ENCODE results near the gene DNMT3A. TPM values are rescaled to one million over a fixed set of nuclear protein-coding genes. Genes with fewer than 3 reads are reported as not detected.
A peak's percentile ranks its signal among the peaks of the same experiment; 100 is the strongest.

DNMT3A gene
- total RNA-seq, 4 donors from 2014 or later = 5.9 to 14.1 (median 8.0) TPM

GRCh38 chr2:25380586-25381375 lies 39.1 kb upstream of the DNMT3A start:
- in situ Hi-C loops (cut with MboI; ENCODE audit: low sequenced_read_pairs in 4 of 4) (no loop called here), intact Hi-C loops (cut with DNase I; ENCODE audit: low total_unique reads) (no loop called here)
- H3K36me3 ChIP-seq = no peaks in the 10 kb centered on the region
- DNase-seq (peak; percentile 56 to 74), ATAC-seq (peak; percentile 84 to 90)
- peak overlapping the region; percentile 56 to 79 (median 67) for H3K27ac ChIP-seq
- no peaks in the 10 kb centered on the region for H3K27me3 ChIP-seq
- no peak overlapping the region for H3K4me3 ChIP-seq
- TF ChIP-seq CTCF (IDR thresholded peaks at IDR 0.05 in 4 of 5, conservative IDR thresholded peaks at IDR 0.05 in 1 of 5) = no peak
- H3K4me1 ChIP-seq = peaks cover 32 to 43% of the 10 kb centered on the region in 2 donors
- no peaks in the 10 kb centered on the region for H3K9me3 ChIP-seq

DNA sequence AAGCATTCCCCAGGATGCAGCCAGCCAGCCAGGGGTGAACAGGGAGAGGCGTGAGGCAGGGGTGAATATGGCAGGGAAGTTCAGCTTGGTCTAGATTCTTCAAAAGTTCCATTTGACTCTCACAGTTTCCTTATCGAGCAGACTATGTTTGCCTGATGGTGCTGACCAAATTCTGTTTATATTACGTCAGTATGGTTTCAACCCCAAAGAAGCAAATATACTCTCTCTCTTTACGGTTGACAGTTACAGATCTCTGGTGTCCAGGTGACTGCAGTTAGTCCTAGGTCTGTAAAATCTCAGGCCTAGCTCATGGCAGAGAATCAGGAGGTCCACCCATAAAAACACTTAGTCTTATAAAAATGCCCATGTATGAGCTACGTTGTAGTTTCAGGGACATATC lies 38.3 kb upstream of the DNMT3A start:
- H3K4me1 ChIP-seq = peaks cover 32 to 43% of the 10 kb centered on the region in 2 donors
- no peaks in the 10 kb centered on the region for H3K9me3 ChIP-seq
- no peak for DNase-seq
- H3K27me3 ChIP-seq = no peaks in the 10 kb centered on the region
- in situ Hi-C loops (cut with MboI; ENCODE audit: low sequenced_read_pairs in 4 of 4) (no loop called here), intact Hi-C loops (cut with DNase I; ENCODE audit: low total_unique reads) (no loop called here)
- H3K27ac ChIP-seq = peak overlapping the region in 1 of 4 donors; percentile 52
- no peak for ATAC-seq
- TF ChIP-seq CTCF (IDR thresholded peaks at IDR 0.05 in 4 of 5, conservative IDR thresholded peaks at IDR 0.05 in 1 of 5) (no peak), POLR2A (IDR thresholded peaks at IDR 0.05) (no peak)
- H3K36me3 ChIP-seq = no peaks in the 10 kb centered on the region
- no peak overlapping the region for H3K4me3 ChIP-seq

GRCh38 chr2:25379535-25379934 lies 37.8 kb upstream of the DNMT3A start:
- no peak for ATAC-seq

DNA sequence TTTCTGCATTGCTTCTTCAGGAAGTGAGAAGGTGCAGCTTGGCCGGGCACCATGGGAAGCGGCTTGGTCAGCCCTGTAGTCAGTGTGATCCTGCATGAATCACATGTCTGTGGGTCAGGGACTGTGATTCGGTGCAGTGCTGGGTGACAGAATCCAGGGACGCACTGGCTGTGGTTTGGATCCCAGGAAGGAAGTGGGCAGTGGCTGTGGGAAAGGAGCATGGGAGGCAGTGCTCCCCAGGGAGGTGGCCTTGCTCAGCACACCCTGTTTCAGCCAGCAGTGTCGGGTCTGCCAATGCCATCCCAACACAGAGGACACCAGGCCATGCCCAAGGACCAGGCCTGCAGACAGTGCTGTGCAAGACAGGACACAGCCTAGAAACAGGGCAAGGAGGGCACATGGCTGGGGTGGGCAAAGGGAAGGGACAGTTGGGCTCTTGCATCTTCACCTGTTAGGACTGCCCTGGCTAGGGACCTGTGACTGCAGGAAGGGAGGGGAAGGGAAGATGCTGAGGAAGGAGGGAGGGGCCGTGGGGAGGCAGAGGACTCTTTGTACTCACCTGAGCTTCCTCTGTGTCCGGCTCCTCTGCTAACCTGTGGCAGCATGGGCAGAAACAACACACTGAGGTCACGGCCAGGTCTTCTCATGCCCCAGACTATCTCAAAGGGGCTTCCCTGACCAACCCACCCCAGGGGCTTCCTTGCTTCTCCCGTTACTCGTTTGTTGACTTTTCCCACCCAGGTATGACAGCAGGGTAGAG lies 37.2 kb upstream of the DNMT3A start:
- Histone ChIP-seq H3K36me3 (no peaks in the 10 kb centered on the region), H3K27ac (no peak overlapping the region), H3K27me3 (no peaks in the 10 kb centered on the region), H3K4me1 (peaks cover 32 to 43% of the 10 kb centered on the region in 2 donors), H3K9me3 (no peaks in the 10 kb centered on the region), H3K4me3 (no peak overlapping the region)
- TF ChIP-seq POLR2A (IDR thresholded peaks at IDR 0.05) (no peak), CTCF (IDR thresholded peaks at IDR 0.05 in 4 of 5, conservative IDR thresholded peaks at IDR 0.05 in 1 of 5) (no peak)
- intact Hi-C loops (cut with DNase I; ENCODE audit: low total_unique reads) = no loop called here
- ATAC-seq = no peak
- in situ Hi-C loops (cut with MboI; ENCODE audit: low sequenced_read_pairs in 4 of 4) = no loop called here
- no peak for DNase-seq

More at GRCh38 chr2:25379535-25379934, 37.8 kb upstream of the DNMT3A start:
- Histone ChIP-seq H3K27me3 (no peaks in the 10 kb centered on the region), H3K9me3 (no peaks in the 10 kb centered on the region), H3K27ac (no peak overlapping the region), H3K4me1 (peaks cover 32 to 43% of the 10 kb centered on the region in 2 donors), H3K4me3 (no peak overlapping the region), H3K36me3 (no peaks in the 10 kb centered on the region)
- TF ChIP-seq POLR2A (IDR thresholded peaks at IDR 0.05) = no peak
- TF ChIP-seq CTCF (IDR thresholded peaks at IDR 0.05 in 4 of 5, conservative IDR thresholded peaks at IDR 0.05 in 1 of 5) = no peak
- in situ Hi-C loops (cut with MboI; ENCODE audit: low sequenced_read_pairs in 4 of 4) = no loop called here
- no peak for DNase-seq
- intact Hi-C loops (cut with DNase I; ENCODE audit: low total_unique reads) = no loop called here
